ENCODE measurements around the gene IP6K1.
"Not testable (repeated sequence)": the region's sequence is repeated elsewhere in the genome, so short reads cannot be mapped to it uniquely, and the experiment has no call there.

IP6K1 gene

DNA sequence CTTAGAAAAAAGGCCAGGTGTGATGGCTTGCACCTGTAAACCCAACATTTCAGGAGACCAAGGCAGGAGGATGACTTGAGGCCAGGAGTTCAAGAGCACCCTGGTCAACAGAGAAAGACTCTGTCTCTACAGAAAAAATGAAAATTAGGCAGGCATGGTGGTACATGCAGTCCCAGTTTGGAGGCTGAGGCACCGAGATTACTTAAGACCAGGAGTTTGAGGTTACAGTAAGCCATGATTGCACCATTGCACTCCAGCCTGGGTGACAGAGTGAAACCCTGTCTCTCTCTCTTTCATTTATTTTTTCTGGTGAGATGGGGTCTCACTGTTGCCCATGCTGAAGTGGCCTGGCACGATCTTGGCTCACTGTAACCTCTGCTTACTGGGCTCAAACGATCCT lies 24.7 kb downstream of the IP6K1 start:
- Histone ChIP-seq H3K36me3 (ENCODE audit: control insufficient read depth in 2 of 2, insufficient read depth in 2 of 2, low read length in 2 of 2) (no peaks in the 10 kb centered on the region), H3K27me3 (ENCODE audit: control insufficient read depth in 1 of 2, insufficient read depth in 2 of 2, low read length in 2 of 2) (no peaks in the 10 kb centered on the region), H3K9me3 (ENCODE audit: control insufficient read depth in 2 of 2, low read length in 2 of 2) (no peaks in the 10 kb centered on the region), H3K4me3 (ENCODE audit: low read length in 2 of 2) (no peak overlapping the region), H3K4me1 (ENCODE audit: control insufficient read depth, insufficient read depth, low read length) (no peaks in the 10 kb centered on the region), H3K9ac (ENCODE audit: low read length in 2 of 2) (no peak overlapping the region), H3K27ac (ENCODE audit: low read length) (no peak overlapping the region)

DNA sequence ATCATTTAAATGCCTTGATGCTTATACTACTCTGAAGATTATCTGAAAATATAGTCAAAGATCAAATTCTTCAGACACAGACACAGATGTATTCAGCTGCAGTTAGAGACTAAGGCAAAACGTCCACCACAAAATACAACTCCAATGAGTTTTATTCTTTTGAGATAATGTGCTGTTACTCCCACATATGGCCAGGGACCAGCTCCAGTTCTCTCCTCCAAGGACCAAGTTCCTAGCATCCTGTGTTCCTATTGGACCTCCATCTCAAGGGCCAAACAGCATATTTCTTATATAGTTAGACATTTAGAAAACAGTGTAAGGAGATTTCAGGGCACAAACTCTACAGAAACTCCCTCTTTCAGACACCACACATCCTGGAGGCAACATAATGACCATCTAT lies 27.1 kb downstream of the IP6K1 start:
- Histone ChIP-seq H3K36me3 (ENCODE audit: control insufficient read depth in 2 of 2, insufficient read depth in 2 of 2, low read length in 2 of 2) (no peaks in the 10 kb centered on the region), H3K4me1 (ENCODE audit: control insufficient read depth, insufficient read depth, low read length) (peaks cover 4% of the 10 kb centered on the region), H3K9me3 (ENCODE audit: control insufficient read depth in 2 of 2, low read length in 2 of 2) (no peaks in the 10 kb centered on the region), H3K27me3 (ENCODE audit: control insufficient read depth in 1 of 2, insufficient read depth in 2 of 2, low read length in 2 of 2) (no peaks in the 10 kb centered on the region), H3K4me3 (ENCODE audit: low read length in 2 of 2) (no peak overlapping the region), H3K27ac (ENCODE audit: low read length) (no peak overlapping the region), H3K9ac (ENCODE audit: low read length in 2 of 2) (no peak overlapping the region)

DNA sequence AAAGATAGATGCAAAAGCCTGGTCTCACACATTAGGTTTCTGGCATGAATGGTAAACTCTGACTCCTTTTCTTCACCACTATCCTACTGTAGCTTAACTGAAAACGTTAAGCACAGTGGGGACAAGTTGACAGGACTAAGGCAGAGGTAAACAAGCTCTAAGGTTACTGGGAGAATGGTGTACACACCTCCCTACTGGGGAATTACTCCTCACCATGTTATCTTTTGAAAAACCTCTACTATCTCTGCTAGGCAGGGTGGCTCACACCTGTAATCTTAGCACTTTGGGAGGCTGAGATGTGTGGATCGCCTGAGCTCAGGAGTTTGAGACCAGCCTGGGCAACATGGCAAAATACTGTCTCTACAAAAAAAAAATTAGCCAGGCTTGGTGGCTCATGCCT lies 29.1 kb downstream of the IP6K1 start:
- Histone ChIP-seq H3K4me1 (ENCODE audit: control insufficient read depth, insufficient read depth, low read length) (peaks cover 8% of the 10 kb centered on the region), H3K36me3 (ENCODE audit: control insufficient read depth in 2 of 2, insufficient read depth in 2 of 2, low read length in 2 of 2) (no peaks in the 10 kb centered on the region), H3K9me3 (ENCODE audit: control insufficient read depth in 2 of 2, low read length in 2 of 2) (no peaks in the 10 kb centered on the region), H3K27ac (ENCODE audit: low read length) (no peak overlapping the region), H3K27me3 (ENCODE audit: control insufficient read depth in 1 of 2, insufficient read depth in 2 of 2, low read length in 2 of 2) (no peaks in the 10 kb centered on the region), H3K9ac (ENCODE audit: low read length in 2 of 2) (no peak overlapping the region), H3K4me3 (ENCODE audit: low read length in 2 of 2) (no peak overlapping the region)

DNA sequence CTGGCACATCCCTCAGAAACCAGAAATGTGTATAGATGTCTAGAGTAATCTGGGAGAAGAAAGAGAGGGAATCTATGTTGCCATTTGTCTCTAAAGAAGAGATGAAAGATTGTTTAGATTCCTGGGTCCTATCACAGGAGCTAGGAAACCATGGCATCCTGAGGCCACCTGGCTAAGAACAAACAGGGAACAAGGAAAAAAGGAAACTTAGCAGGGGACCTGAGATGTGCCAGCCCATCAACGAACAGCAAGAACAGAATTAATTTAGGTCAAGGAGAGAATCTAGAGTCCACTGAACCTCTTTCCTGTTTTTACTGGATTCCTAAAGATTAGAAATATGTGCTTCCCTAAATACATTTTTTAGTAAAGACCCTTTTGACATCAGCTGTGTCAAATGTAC lies 30.3 kb downstream of the IP6K1 start:
- H3K9ac ChIP-seq (ENCODE audit: low read length in 2 of 2) = no peak overlapping the region
- H3K27ac ChIP-seq (ENCODE audit: low read length) = no peak overlapping the region
- no peaks in the 10 kb centered on the region for H3K36me3 ChIP-seq (ENCODE audit: control insufficient read depth in 2 of 2, insufficient read depth in 2 of 2, low read length in 2 of 2)
- H3K9me3 ChIP-seq (ENCODE audit: control insufficient read depth in 2 of 2, low read length in 2 of 2) = no peaks in the 10 kb centered on the region
- peaks cover 8% of the 10 kb centered on the region for H3K4me1 ChIP-seq (ENCODE audit: control insufficient read depth, insufficient read depth, low read length)
- H3K4me3 ChIP-seq (ENCODE audit: low read length in 2 of 2) = no peak overlapping the region
- H3K27me3 ChIP-seq (ENCODE audit: control insufficient read depth in 1 of 2, insufficient read depth in 2 of 2, low read length in 2 of 2) = no peaks in the 10 kb centered on the region

DNA sequence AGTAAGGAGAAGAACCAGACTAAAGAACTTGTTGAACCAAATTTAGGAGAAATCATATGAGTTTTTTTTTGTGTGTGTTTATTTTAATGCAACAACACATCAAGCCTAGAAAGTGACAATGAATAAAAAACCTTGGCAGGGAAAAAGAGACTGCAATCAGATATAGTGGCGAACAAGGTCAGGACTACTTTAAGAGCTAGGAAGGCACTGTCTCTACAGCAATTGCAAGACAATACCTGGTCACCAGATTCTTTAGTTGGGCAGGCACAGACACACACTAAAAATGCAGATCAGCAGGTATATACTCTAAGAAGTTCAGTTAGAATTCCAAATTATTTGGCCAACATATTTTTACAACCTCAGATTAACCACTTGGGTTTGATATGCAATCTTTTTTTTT lies 31.8 kb downstream of the IP6K1 start:
- no peak overlapping the region for H3K27ac ChIP-seq (ENCODE audit: low read length)
- H3K4me1 ChIP-seq (ENCODE audit: control insufficient read depth, insufficient read depth, low read length) = peaks cover 8% of the 10 kb centered on the region
- no peak overlapping the region for H3K4me3 ChIP-seq (ENCODE audit: low read length in 2 of 2)
- no peak overlapping the region for H3K9ac ChIP-seq (ENCODE audit: low read length in 2 of 2)
- H3K9me3 ChIP-seq (ENCODE audit: control insufficient read depth in 2 of 2, low read length in 2 of 2) = no peaks in the 10 kb centered on the region
- H3K27me3 ChIP-seq (ENCODE audit: control insufficient read depth in 1 of 2, insufficient read depth in 2 of 2, low read length in 2 of 2) = no peaks in the 10 kb centered on the region
- H3K36me3 ChIP-seq (ENCODE audit: control insufficient read depth in 2 of 2, insufficient read depth in 2 of 2, low read length in 2 of 2) = no peaks in the 10 kb centered on the region

DNA sequence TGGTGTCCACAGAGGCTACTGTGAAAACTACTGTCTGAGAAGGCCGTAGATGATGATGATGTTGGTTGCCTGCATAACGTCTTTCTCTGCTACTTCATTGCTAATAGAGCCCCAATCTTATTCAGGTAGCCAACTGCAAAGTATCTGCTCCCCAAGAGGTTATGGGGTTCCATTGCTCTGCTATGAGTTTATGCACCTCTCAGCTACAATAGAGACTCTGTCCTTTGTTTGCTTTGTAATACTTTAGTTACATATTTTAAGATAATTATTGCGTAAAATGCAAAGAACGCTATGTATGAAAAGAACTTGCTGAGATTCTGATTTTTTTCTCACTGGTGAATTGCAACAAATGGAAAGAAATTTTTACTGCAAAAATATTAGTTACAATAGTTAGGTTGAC lies 34.8 kb downstream of the IP6K1 start:
- H3K27ac ChIP-seq (ENCODE audit: low read length) = no peak overlapping the region
- H3K4me3 ChIP-seq (ENCODE audit: low read length in 2 of 2) = no peak overlapping the region
- H3K4me1 ChIP-seq (ENCODE audit: control insufficient read depth, insufficient read depth, low read length) = peaks cover 8% of the 10 kb centered on the region
- no peak overlapping the region for H3K9ac ChIP-seq (ENCODE audit: low read length in 2 of 2)
- H3K36me3 ChIP-seq (ENCODE audit: control insufficient read depth in 2 of 2, insufficient read depth in 2 of 2, low read length in 2 of 2) = peaks cover 5 to 8% of the 10 kb centered on the region in 2 donors
- no peaks in the 10 kb centered on the region for H3K27me3 ChIP-seq (ENCODE audit: control insufficient read depth in 1 of 2, insufficient read depth in 2 of 2, low read length in 2 of 2)
- H3K9me3 ChIP-seq (ENCODE audit: control insufficient read depth in 2 of 2, low read length in 2 of 2) = no peaks in the 10 kb centered on the region

DNA sequence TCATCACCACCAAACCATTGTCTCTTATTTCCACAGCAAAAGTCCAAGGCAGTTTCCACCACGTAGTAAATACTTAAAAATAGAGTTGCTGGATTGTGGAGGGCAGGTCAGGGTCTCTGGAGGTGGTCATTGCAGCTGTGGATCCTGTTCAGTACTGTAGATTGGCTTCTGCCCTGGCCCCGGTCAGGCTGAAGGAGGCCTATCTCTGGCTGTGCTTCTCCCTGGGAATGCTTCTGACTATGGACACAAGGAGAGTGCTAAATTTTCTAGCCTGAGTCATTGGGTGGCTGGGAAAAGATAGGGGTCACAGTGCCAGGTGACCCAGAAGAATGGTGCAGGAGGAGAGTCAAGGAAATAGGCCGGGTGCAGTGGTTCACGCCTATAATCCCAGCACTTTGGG lies 36.3 kb downstream of the IP6K1 start:
- Histone ChIP-seq H3K4me3 (ENCODE audit: low read length in 2 of 2) (no peak overlapping the region), H3K27ac (ENCODE audit: low read length) (no peak overlapping the region), H3K27me3 (ENCODE audit: control insufficient read depth in 1 of 2, insufficient read depth in 2 of 2, low read length in 2 of 2) (no peaks in the 10 kb centered on the region), H3K9ac (ENCODE audit: low read length in 2 of 2) (no peak overlapping the region), H3K9me3 (ENCODE audit: control insufficient read depth in 2 of 2, low read length in 2 of 2) (no peaks in the 10 kb centered on the region), H3K36me3 (ENCODE audit: control insufficient read depth in 2 of 2, insufficient read depth in 2 of 2, low read length in 2 of 2) (peaks cover 5 to 8% of the 10 kb centered on the region in 2 donors), H3K4me1 (ENCODE audit: control insufficient read depth, insufficient read depth, low read length) (peaks cover 12% of the 10 kb centered on the region)

DNA sequence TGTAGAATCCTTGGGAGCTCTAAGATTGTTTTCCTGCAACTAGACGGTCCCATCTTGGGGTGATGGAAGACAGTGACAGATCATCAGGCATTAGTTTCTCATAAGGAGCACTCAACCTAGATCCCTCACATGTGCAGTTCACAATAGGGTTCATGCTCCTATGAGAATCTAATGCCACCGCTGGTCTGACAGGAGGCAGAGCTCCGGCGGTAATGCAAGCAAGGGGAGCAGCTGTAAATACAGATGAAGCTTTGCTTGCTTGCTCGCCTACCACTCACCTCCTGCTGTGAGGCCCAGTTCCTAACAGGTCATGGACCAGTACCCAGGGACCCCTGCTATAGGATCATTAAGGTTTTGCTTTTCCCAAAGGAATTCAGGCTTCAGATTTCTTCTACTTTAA lies 37.5 kb downstream of the IP6K1 start:
- not testable (repeated sequence) for H3K9ac ChIP-seq (ENCODE audit: low read length in 2 of 2); H3K4me3 ChIP-seq (ENCODE audit: low read length in 2 of 2); H3K27me3 ChIP-seq (ENCODE audit: control insufficient read depth in 1 of 2, insufficient read depth in 2 of 2, low read length in 2 of 2); H3K36me3 ChIP-seq (ENCODE audit: control insufficient read depth in 2 of 2, insufficient read depth in 2 of 2, low read length in 2 of 2); H3K27ac ChIP-seq (ENCODE audit: low read length); H3K9me3 ChIP-seq (ENCODE audit: control insufficient read depth in 2 of 2, low read length in 2 of 2); H3K4me1 ChIP-seq (ENCODE audit: control insufficient read depth, insufficient read depth, low read length)

DNA sequence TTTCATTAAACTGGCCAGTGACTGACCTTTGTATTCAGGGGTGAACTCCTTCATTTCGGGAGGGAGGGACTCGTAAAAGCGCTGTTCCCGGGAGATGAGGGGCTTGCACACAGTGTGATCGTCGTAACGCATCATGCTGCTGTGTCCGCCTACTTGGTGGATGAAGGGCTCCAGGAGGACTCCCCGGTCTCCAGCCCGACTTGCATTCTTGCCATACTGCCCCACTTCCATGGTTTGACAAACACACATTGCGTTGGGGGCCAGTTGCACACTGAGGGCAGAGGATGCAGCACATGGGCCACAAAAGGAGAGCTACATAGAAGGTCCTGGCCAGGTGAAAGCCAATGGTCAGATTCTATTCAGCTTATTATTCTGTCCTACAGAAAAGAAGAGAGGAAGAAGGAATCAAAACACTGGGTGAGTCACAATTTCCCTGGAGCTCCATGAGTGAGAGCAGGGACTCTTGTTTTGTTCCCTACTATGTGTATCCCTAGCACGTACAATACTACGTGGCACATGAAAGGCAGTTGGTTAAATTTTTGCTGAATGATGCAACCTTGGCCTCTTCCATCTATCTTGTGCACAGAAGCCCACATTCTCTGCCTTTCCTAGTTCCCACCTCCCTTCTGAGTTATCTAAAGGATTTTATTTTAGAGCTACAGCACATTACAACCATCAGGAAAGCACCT lies 38.4 kb downstream of the IP6K1 start:
- no peak overlapping the region for H3K27ac ChIP-seq (ENCODE audit: low read length)
- no peak overlapping the region for H3K9ac ChIP-seq (ENCODE audit: low read length in 2 of 2)
- H3K27me3 ChIP-seq (ENCODE audit: control insufficient read depth in 1 of 2, insufficient read depth in 2 of 2, low read length in 2 of 2) = no peaks in the 10 kb centered on the region
- H3K4me3 ChIP-seq (ENCODE audit: low read length in 2 of 2) = no peak overlapping the region
- H3K9me3 ChIP-seq (ENCODE audit: control insufficient read depth in 2 of 2, low read length in 2 of 2) = no peaks in the 10 kb centered on the region
- H3K4me1 ChIP-seq (ENCODE audit: control insufficient read depth, insufficient read depth, low read length) = peaks cover 5% of the 10 kb centered on the region
- peaks cover 8% of the 10 kb centered on the region in 2 donors for H3K36me3 ChIP-seq (ENCODE audit: control insufficient read depth in 2 of 2, insufficient read depth in 2 of 2, low read length in 2 of 2)

DNA sequence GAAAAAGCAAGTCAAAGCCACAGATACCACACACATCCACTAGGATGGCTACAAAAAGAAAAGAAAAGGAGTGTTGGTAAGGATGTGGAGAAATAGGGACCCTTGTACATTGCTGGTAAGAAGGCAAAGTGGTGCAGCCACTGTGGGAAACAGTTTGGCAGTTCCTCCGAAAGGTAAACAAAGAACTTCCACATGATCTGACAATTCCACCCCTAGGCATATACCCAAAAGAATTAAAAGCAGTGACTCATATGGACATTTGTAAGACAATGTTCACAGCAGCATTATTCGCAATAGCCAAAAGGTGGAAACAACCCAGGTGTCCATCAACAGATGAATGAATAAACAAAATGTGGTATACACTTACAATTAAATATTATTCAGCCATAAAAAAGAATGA lies 40.4 kb downstream of the IP6K1 start:
- Histone ChIP-seq H3K27ac (ENCODE audit: low read length) (no peak overlapping the region), H3K4me1 (ENCODE audit: control insufficient read depth, insufficient read depth, low read length) (peaks cover 5% of the 10 kb centered on the region), H3K9me3 (ENCODE audit: control insufficient read depth in 2 of 2, low read length in 2 of 2) (no peaks in the 10 kb centered on the region), H3K36me3 (ENCODE audit: control insufficient read depth in 2 of 2, insufficient read depth in 2 of 2, low read length in 2 of 2) (peaks cover 8 to 10% of the 10 kb centered on the region in 2 donors), H3K27me3 (ENCODE audit: control insufficient read depth in 1 of 2, insufficient read depth in 2 of 2, low read length in 2 of 2) (no peaks in the 10 kb centered on the region), H3K9ac (ENCODE audit: low read length in 2 of 2) (no peak overlapping the region), H3K4me3 (ENCODE audit: low read length in 2 of 2) (no peak overlapping the region)

DNA sequence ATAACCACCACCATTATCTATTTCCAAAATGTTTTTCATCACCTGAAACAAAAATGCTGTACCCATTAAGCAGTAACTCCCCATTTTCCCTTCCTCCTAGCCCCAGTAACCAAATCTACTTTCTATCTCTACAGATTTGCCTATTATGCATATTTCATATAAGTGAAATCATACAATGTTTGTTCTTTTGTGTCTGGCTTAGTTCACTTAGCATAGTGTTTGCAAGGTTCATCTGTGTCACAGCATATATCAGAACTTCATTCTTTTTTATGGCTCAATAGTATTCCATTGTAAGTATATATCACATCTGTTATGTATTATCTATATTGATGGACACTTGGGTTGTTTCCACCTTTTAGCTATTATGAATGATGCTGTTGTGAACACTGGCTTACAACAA lies 45.9 kb downstream of the IP6K1 start:
- H3K9ac ChIP-seq (ENCODE audit: low read length in 2 of 2) = no peak overlapping the region
- H3K9me3 ChIP-seq (ENCODE audit: control insufficient read depth in 2 of 2, low read length in 2 of 2) = no peaks in the 10 kb centered on the region
- no peaks in the 10 kb centered on the region for H3K4me1 ChIP-seq (ENCODE audit: control insufficient read depth, insufficient read depth, low read length)
- peaks cover 14 to 23% of the 10 kb centered on the region in 2 donors for H3K36me3 ChIP-seq (ENCODE audit: control insufficient read depth in 2 of 2, insufficient read depth in 2 of 2, low read length in 2 of 2)
- no peak overlapping the region for H3K4me3 ChIP-seq (ENCODE audit: low read length in 2 of 2)
- H3K27me3 ChIP-seq (ENCODE audit: control insufficient read depth in 1 of 2, insufficient read depth in 2 of 2, low read length in 2 of 2) = no peaks in the 10 kb centered on the region
- no peak overlapping the region for H3K27ac ChIP-seq (ENCODE audit: low read length)

Data from stomach smooth muscle (tissue), 2 donors.